HCT116 (cell line): Measurements from ENCODE around the gene CEACAM1. TPM values are rescaled to one million over a fixed set of nuclear protein-coding genes. Genes with fewer than 3 reads are reported as not detected.

Experiments
- ATAC-seq: fragments of 200-7000 bp; cut with Tn5 transposase; 2 replicates; pipeline ENCODE4 v1.9.1; 2020; ENCODE audit warnings: mild to moderate bottlenecking, moderate library complexity
- BruUV-seq: library from RNA; stranded (reverse); fragments of 400-500 nt; replicated peaks from 2 replicates; lab custom pipeline; 2021; lab: Mats Ljungman, UMichigan
- CTCF ChIA-PET: fragments of 300-600 bp; sonication (Branson Sonifier 250); formaldehyde crosslinking; loops from one replicate; lab custom pipeline; 2021; ENCODE audit warnings: antibody characterized with exemption; lab: Charles Lee
- POLR2A ChIA-PET: fragments of 300-600, 350-600 bp; sonication (Branson Sonifier 250); formaldehyde crosslinking; loops from one replicate; lab custom pipeline; 2021; ENCODE audit warnings: antibody characterized with exemption; lab: Charles Lee
- RAD21 ChIA-PET, 2 experiments: fragments of 300-600 bp; sonication (Branson Sonifier 250); formaldehyde crosslinking; loops; one replicate each; lab custom pipeline; 2023; ENCODE audit warnings: low total read pairs in 2 of 2; ENCODE audit not compliant: uncharacterized antibody in 2 of 2, unreplicated experiment in 2 of 2, low non-redundant PET in 1 of 2; lab: Charles Lee
- DNase-seq: peaks from one replicate; pipeline ENCODE4 v3.0.0-alpha.2; 2010; ENCODE audit warnings: low read depth, low spot score
- H2AFZ ChIP-seq: fragments of 200-600 bp; shearing (Covaris generic), sonication (generic); 2 replicates; pipeline ENCODE4 v1.6.1; 2017; ENCODE audit warnings: low read depth, mixed run types, mixed read lengths, antibody characterized with exemption, low read length; ENCODE audit not compliant: poor library complexity, severe bottlenecking
- H3K27ac ChIP-seq: 2 replicates; pipeline ENCODE4 v1.5.1; 2012; ENCODE audit warnings: low read depth, low read length
- H3K27me3 ChIP-seq: fragments of 200-600 bp; sonication (generic); 2 replicates; pipeline ENCODE4 v1.6.1; 2016; ENCODE audit warnings: mixed run types, low read length, mixed read lengths; ENCODE audit not compliant: insufficient read depth
- H3K36me3 ChIP-seq, 2 experiments: fragments of 200-500 bp in 1 of 2; fragments of 200-600 bp in 1 of 2; sonication (Bioruptor generic) in 1 of 2; sonication (generic) in 1 of 2; 2 replicates each; pipeline versions ENCODE4 v1.5.1 to v1.6.1; 2014 to 2016; ENCODE audit warnings: low read length in 2 of 2, inconsistent platforms in 1 of 2, mixed read lengths in 1 of 2, mixed run types in 1 of 2; ENCODE audit not compliant: insufficient read depth in 2 of 2, control insufficient read depth in 1 of 2
- H3K4me1 ChIP-seq, 2 experiments: fragments of 200-600 bp in 1 of 2; sonication (generic) in 1 of 2; 2 replicates each; pipeline versions ENCODE4 v1.5.1 to v1.6.1; 2012 to 2017; ENCODE audit warnings: low read length in 2 of 2, inconsistent platforms in 1 of 2, mild to moderate bottlenecking in 1 of 2, mixed read lengths in 1 of 2, mixed run types in 1 of 2, moderate library complexity in 1 of 2; ENCODE audit not compliant: insufficient read depth in 2 of 2, control insufficient read depth in 1 of 2
- H3K4me2 ChIP-seq: fragments of 200-600 bp; sonication (generic); 2 replicates; pipeline ENCODE4 v1.6.1; 2017; ENCODE audit warnings: mixed run types, low read length, mixed read lengths
- H3K4me3 ChIP-seq, 2 experiments: fragments of 200-600 bp in 1 of 2; sonication (generic) in 1 of 2; replicated peaks in 1 of 2; 2 replicates each; pipeline ENCODE4 v1.5.1; 2011 to 2016; ENCODE audit warnings: low read length in 2 of 2, control low read depth in 1 of 2, low read depth in 1 of 2, mild to moderate bottlenecking in 1 of 2, mixed read lengths in 1 of 2, mixed run types in 1 of 2
- H3K79me2 ChIP-seq: fragments of 200-600 bp; sonication (generic); 2 replicates; pipeline ENCODE4 v1.6.1; 2017; ENCODE audit warnings: mild to moderate bottlenecking, mixed run types, low read length, moderate library complexity, mixed read lengths; ENCODE audit not compliant: insufficient read depth
- H3K9ac ChIP-seq: fragments of 200-600 bp; sonication (generic); 2 replicates; pipeline ENCODE4 v1.6.1; 2016; ENCODE audit warnings: low read length, mixed read lengths
- H3K9me2 ChIP-seq: fragments of 200-600 bp; sonication (generic), shearing (Covaris generic); 2 replicates; pipeline ENCODE4 v1.6.1; 2017; ENCODE audit warnings: mixed run types, mild to moderate bottlenecking, moderate library complexity; ENCODE audit not compliant: insufficient read depth
- H3K9me3 ChIP-seq, 2 experiments: fragments of 200-500 bp in 1 of 2; fragments of 200-600 bp in 1 of 2; sonication (Bioruptor generic) in 1 of 2; sonication (generic) in 1 of 2; 2 replicates each; pipeline ENCODE4 v1.6.1; 2014 to 2017; ENCODE audit warnings: low read length in 2 of 2, mixed read lengths in 2 of 2, inconsistent platforms in 1 of 2, low read depth in 1 of 2, mild to moderate bottlenecking in 1 of 2, mixed run types in 1 of 2, moderate library complexity in 1 of 2; ENCODE audit not compliant: control insufficient read depth in 1 of 2, insufficient read depth in 1 of 2
- H4K20me1 ChIP-seq: fragments of 200-600 bp; sonication (generic), shearing (Covaris generic); 2 replicates; pipeline ENCODE4 v1.6.1; 2017; ENCODE audit warnings: mixed run types, mild to moderate bottlenecking, moderate library complexity; ENCODE audit not compliant: insufficient read depth
- CBX3 ChIP-seq: IDR thresholded peaks from 2 replicates; pipeline ENCODE4 v1.6.1; 2012; ENCODE audit warnings: low read depth
- CTCF ChIP-seq, 3 experiments: fragments of 200-600 bp in 1 of 3; sonication (generic) in 1 of 3; IDR thresholded peaks in 2 of 3; conservative IDR thresholded peaks in 1 of 3; 2 replicates each; pipeline ENCODE4 v1.5.1; 2012 to 2017; ENCODE audit warnings: low read depth in 2 of 3, low read length in 2 of 3, antibody characterized with exemption in 1 of 3, borderline replicate concordance in 1 of 3, control low read depth in 1 of 3, mild to moderate bottlenecking in 1 of 3, mixed read lengths in 1 of 3, mixed run types in 1 of 3, moderate library complexity in 1 of 3; ENCODE audit not compliant: insufficient read depth in 1 of 3
- ELF1 ChIP-seq: IDR thresholded peaks from 2 replicates; pipeline ENCODE4 v1.6.1; 2012; ENCODE audit warnings: low read depth, borderline replicate concordance
- EZH2 ChIP-seq: fragments of 200-600 bp; sonication (generic); IDR thresholded peaks from 2 replicates; pipeline ENCODE4 v1.6.1; 2017; ENCODE audit warnings: antibody characterized with exemption, mixed run types
- MAX ChIP-seq: IDR thresholded peaks from 2 replicates; pipeline ENCODE4 v1.6.1; 2012
- POLR2AphosphoS5 ChIP-seq: IDR thresholded peaks from 2 replicates; pipeline ENCODE4 v1.6.1; 2011; ENCODE audit warnings: mild to moderate bottlenecking, low read depth, low read length, moderate library complexity
- RAD21 ChIP-seq: IDR thresholded peaks from 2 replicates; pipeline ENCODE4 v1.6.1; 2012; ENCODE audit warnings: low read depth, mild to moderate bottlenecking
- SIN3A ChIP-seq: IDR thresholded peaks from 2 replicates; pipeline ENCODE4 v1.6.1; 2012; ENCODE audit warnings: low read depth
- SRF ChIP-seq: IDR thresholded peaks from 2 replicates; pipeline ENCODE4 v1.6.1; 2012; ENCODE audit warnings: low read depth
- TCF7L2 ChIP-seq: IDR thresholded peaks from 2 replicates; pipeline ENCODE4 v1.7.0; 2011; ENCODE audit warnings: borderline replicate concordance, inconsistent platforms; ENCODE audit not compliant: insufficient read depth, insufficient read length; ENCODE audit errors: extremely low read depth
- ZFX ChIP-seq: fragments of 450-650 bp; IDR thresholded peaks from 2 replicates; pipeline ENCODE4 v1.6.1; 2017
- ZNF274 ChIP-seq: fragments of 200-500 bp; sonication (Bioruptor generic); IDR thresholded peaks from 2 replicates; pipeline ENCODE4 v1.6.1; 2014; ENCODE audit warnings: mild to moderate bottlenecking, low read depth, low read length, inconsistent platforms
- intact Hi-C: fragments of 100-400 bp; cut with micrococcal nuclease; formaldehyde crosslinking; loops from 2 replicates; pipeline ENCODE4 v1.10.0; 2022
- total RNA-seq: library from RNA; stranded (reverse); gene quantifications from one replicate; pipeline ENCODE4 v1.2.1, GENCODE V29; 2021; ENCODE audit not compliant: unreplicated experiment

CEACAM1 gene
- total RNA-seq, 1 experiment from 2014 or later = 1.2 TPM

DNA sequence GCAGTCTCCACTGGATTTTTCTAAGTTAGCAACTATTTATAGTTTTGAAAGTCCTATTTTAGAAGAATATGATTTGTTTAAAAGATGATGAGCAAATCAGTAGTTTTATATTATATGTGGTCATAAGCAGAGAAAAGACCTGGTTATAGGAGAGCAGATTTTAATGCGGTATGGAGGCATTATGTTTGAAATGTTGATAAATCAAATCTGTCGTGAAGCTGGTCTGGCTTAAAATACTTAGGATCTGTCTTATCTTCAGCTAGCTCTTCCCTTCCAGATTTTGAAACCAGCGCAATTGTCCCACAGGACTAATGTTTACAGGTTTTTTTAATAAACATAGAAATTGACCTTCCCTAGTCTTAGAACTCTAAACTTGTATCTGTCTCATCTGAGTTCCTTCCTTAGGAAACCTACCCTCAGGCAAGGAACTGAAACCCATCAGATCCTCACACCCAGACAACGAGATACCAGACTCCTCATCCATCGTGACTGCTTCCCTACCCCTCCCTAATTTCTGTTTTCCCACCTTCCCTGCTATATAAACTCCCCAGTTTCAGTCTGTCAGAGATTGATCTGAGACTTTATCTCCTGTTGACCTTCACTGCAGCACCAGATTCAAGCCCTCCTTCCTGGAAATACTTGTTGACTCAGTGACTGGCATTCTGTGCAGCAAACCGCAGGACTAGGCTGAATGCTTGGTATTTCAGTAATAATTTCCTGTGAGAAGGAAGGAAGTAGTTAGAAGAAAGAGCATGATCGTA, 47.8 kb downstream of the CEACAM1 start:
- Histone ChIP-seq H4K20me1 (no peaks in the 10 kb centered on the region), H3K9me3 (no peaks in the 10 kb centered on the region), H3K79me2 (no peaks in the 10 kb centered on the region), H3K4me1 (no peaks in the 10 kb centered on the region), H3K4me3 (no peak overlapping the region), H3K27ac (no peak overlapping the region), H3K4me2 (no peak overlapping the region), H3K9ac (no peak overlapping the region), H3K27me3 (no peaks in the 10 kb centered on the region), H2AFZ (no peak overlapping the region), H3K9me2 (no peaks in the 10 kb centered on the region), H3K36me3 (no peaks in the 10 kb centered on the region)
- no peak for DNase-seq
- TF ChIP-seq MAX (no peak), TCF7L2 (no peak), ELF1 (no peak), ZFX (no peak), SIN3A (no peak), CBX3 (no peak), POLR2AphosphoS5 (no peak), SRF (no peak), ZNF274 (no peak), RAD21 (no peak), CTCF (IDR thresholded peaks at IDR 0.05 in 2 of 3, conservative IDR thresholded peaks at IDR 0.05 in 1 of 3; ENCODE audit: borderline replicate concordance in 1 of 3, insufficient read depth in 1 of 3, low read depth in 2 of 3, low read length in 2 of 3) (no peak), EZH2 (no peak)
- CTCF ChIA-PET = no interaction called here
- POLR2A ChIA-PET = no interaction called here
- BruUV-seq = no TSS peak
- intact Hi-C loops = no loop called here
- RAD21 ChIA-PET = no interaction called here
- no peak for ATAC-seq
